ENCODE data around the gene MCF2L.

The MCF2L gene

GRCh38 chr13:113145496-113145895 lies 176.5 kb downstream of the MCF2L start:
- DNase-seq (ENCODE audit: low read depth in 4 of 4, low spot score in 1 of 4): peak in 1 of 4 experiments; percentile 49

DNA sequence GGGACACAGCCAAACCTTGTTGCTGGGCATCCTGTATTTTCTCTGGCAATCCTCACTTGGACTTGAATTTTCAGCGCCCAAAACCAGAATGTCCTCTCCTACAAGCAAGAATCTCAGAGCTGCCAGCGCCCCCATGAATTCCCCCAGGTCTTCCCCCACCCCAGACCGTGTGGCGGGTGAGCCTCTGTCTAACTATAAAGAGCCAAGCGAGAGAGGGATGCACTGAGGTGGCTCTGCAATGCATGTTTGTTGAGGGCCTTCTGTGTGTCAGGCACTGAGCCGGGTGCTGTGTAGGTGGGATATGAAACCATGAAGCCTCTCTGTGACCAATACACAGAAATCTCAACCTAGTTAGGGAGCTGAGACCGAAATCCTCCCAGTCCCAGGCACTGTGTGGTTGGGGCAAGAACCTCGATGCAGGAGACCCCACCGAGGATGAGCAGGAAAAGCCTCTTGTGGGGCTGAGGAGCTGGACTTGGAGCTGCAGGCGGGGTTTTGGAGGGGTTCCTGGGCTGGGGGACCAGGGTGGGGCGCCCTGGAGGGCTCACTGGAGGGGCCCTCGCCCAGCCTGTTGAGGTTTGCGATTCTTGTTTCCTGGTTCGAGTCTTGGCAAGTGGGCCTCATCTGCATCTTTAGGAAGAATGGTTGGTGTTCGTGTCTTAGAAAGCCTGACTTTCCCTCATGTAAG lies 177.0 kb downstream of the MCF2L start:
- no peak for DNase-seq (ENCODE audit: low read depth in 4 of 4, low spot score in 1 of 4)

DNA sequence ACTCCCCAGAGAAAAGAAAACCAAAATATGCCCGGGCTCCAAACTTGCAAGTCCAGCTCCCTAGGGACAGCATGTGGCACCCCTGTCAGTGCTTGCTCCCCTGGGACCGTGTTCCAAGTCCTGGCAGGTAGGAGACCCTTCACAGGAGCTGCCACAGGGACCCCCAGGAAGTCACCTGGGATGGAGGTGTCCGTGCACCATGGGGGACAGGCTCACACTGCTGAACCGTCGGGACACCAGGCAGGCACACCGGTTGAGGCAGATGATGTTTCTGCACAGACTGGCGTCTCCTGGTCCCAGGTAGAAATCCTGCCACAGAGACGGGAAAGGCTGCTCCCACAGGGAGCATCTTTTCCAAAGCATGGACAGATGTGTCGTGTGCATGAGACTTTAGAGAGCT lies 177.7 kb downstream of the MCF2L start:
- DNase-seq (ENCODE audit: low read depth in 4 of 4, low spot score in 1 of 4): no peak

- DNase-seq (ENCODE audit: low read depth in 4 of 4, low spot score in 1 of 4): no peak
Measured at GRCh38 chr13:113147206-113147605, 178.2 kb downstream of the MCF2L start.

DNA sequence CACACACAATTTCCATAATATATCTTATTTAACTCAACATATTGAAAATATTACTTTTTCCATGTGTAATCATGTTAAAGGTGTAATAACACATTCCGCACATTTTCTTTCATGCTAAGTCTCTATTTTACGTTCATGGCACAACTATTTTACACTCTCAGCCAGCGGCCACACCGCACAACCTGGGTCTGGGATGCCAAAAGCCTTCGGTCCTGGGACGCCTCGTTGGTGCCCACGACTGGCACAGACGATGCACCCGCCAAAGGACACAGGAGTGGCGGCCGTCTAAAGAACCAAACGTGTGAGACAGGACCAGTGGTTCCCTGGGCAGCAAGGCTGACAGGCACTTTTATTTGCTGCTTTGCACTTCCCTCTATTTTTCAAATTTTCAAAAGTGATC lies 179.4 kb downstream of the MCF2L start:
- no peak for DNase-seq (ENCODE audit: low read depth in 4 of 4, low spot score in 1 of 4)

DNA sequence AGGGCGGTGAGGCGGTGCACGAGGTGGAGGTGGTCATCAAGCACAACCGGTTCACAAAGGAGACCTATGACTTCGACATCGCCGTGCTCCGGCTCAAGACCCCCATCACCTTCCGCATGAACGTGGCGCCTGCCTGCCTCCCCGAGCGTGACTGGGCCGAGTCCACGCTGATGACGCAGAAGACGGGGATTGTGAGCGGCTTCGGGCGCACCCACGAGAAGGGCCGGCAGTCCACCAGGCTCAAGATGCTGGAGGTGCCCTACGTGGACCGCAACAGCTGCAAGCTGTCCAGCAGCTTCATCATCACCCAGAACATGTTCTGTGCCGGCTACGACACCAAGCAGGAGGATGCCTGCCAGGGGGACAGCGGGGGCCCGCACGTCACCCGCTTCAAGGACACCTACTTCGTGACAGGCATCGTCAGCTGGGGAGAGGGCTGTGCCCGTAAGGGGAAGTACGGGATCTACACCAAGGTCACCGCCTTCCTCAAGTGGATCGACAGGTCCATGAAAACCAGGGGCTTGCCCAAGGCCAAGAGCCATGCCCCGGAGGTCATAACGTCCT lies 180.0 kb downstream of the MCF2L start:
- no peak for DNase-seq (ENCODE audit: low read depth in 4 of 4, low spot score in 1 of 4)
